HG02798 (cell line): ENCODE data around the gene EVPL.

Experiments
- ATAC-seq: cut with Tn5 transposase; IDR thresholded peaks from one replicate; pipeline ENCODE4 v1.9.1; 2021; ENCODE audit warnings: mild to moderate bottlenecking; ENCODE audit not compliant: unreplicated experiment, poor library complexity

EVPL gene

GRCh38 chr17:76019833-76020467 lies 7.2 kb downstream of the EVPL start:
- ATAC-seq: no peak

- no peak for ATAC-seq
These were observed 8.3 kb downstream of the EVPL start for GRCh38 chr17:76018801-76019200.

- no peak for ATAC-seq
These were observed 8.8 kb downstream of the EVPL start for GRCh38 chr17:76018340-76018680.

GRCh38 chr17:76017481-76018339 lies 9.4 kb downstream of the EVPL start:
- no peak for ATAC-seq

- ATAC-seq: no peak
These were observed 12.2 kb downstream of the EVPL start for GRCh38 chr17:76014925-76015261.

GRCh38 chr17:76014100-76014924 lies 12.8 kb downstream of the EVPL start:
- ATAC-seq: peak; percentile 68

- ATAC-seq: no peak
These were observed 13.7 kb downstream of the EVPL start for GRCh38 chr17:76013377-76013932.

- no peak for ATAC-seq
These were observed 15.2 kb downstream of the EVPL start for GRCh38 chr17:76011951-76012350.

GRCh38 chr17:76009969-76010661 lies 17.0 kb downstream of the EVPL start:
- no peak for ATAC-seq

- ATAC-seq: no peak
These were observed 17.7 kb downstream of the EVPL start for GRCh38 chr17:76009447-76009846.

- ATAC-seq: no peak
These were observed 18.3 kb downstream of the EVPL start for GRCh38 chr17:76008630-76009425.

GRCh38 chr17:76008208-76008607 lies 18.9 kb downstream of the EVPL start:
- no peak for ATAC-seq

- ATAC-seq: no peak
These were observed 19.3 kb downstream of the EVPL start for GRCh38 chr17:76007850-76008165.

- ATAC-seq: no peak
These were observed 19.8 kb downstream of the EVPL start for GRCh38 chr17:76007131-76007849.

- no peak for ATAC-seq
These were observed 21.6 kb downstream of the EVPL start for GRCh38 chr17:76005263-76006149.

GRCh38 chr17:76004750-76005262 lies 22.3 kb downstream of the EVPL start:
- ATAC-seq: no peak

GRCh38 chr17:76003915-76004314 lies 23.2 kb downstream of the EVPL start:
- ATAC-seq: no peak

GRCh38 chr17:76002100-76002499 lies 25.0 kb downstream of the EVPL start:
- no peak for ATAC-seq
